Endothelial cell of umbilical vein (primary cell): ENCODE measurements around the gene SEPTIN11. TPM values are rescaled to one million over a fixed set of nuclear protein-coding genes. Genes with fewer than 3 reads are reported as not detected.

ENCODE experiments used
- BruUV-seq: library from RNA; stranded (reverse); fragments of 400-500 nt; replicated peaks from 2 replicates; lab custom pipeline; 2021; lab: Mats Ljungman, UMichigan
- CTCF ChIA-PET: fragments of 300-600, 350-600 bp; sonication (Branson Sonifier 250); formaldehyde crosslinking; loops from one replicate; lab custom pipeline; 2021; ENCODE audit warnings: antibody characterized with exemption, inconsistent platforms; lab: Charles Lee
- POLR2A ChIA-PET: fragments of 300-600, 350-600 bp; sonication (Branson Sonifier 250); formaldehyde crosslinking; loops from one replicate; lab custom pipeline; 2021; ENCODE audit warnings: antibody characterized with exemption, inconsistent platforms; lab: Charles Lee
- DNase-seq: peaks from one replicate; pipeline ENCODE4 v3.0.0-alpha.2; 2011; ENCODE audit warnings: low read depth, low spot score
- FAIRE-seq: peaks from 2 replicates; lab custom pipeline; 2011; peaks lifted over from hg19 to GRCh38; lab: Jason Lieb, UNC
- H2AFZ ChIP-seq: 2 replicates; pipeline ENCODE4 v1.6.0; 2012; ENCODE audit warnings: low read depth, low read length, control low read depth, inconsistent platforms
- H3K27ac ChIP-seq: 2 replicates; pipeline ENCODE4 v1.5.1; 2011; ENCODE audit warnings: low read depth, mild to moderate bottlenecking, control low read depth, low read length, moderate library complexity; ENCODE audit not compliant: insufficient read depth
- H3K27me3 ChIP-seq, 2 experiments: 2 replicates each; pipeline versions ENCODE4 v1.6.0 to v1.6.1; 2011; ENCODE audit warnings: low read length in 2 of 2, mixed read lengths in 1 of 2; ENCODE audit not compliant: control insufficient read depth in 2 of 2, insufficient read depth in 2 of 2
- H3K36me3 ChIP-seq, 2 experiments: 2 replicates in 1 of 2; 3 replicates in 1 of 2; pipeline ENCODE4 v1.5.1; 2011; ENCODE audit warnings: low read length in 2 of 2, mild to moderate bottlenecking in 1 of 2, moderate library complexity in 1 of 2; ENCODE audit not compliant: control insufficient read depth in 2 of 2, insufficient read depth in 2 of 2; ENCODE audit errors: extremely low read depth in 1 of 2
- H3K4me1 ChIP-seq: 3 replicates; pipeline ENCODE4 v1.5.1; 2011; ENCODE audit warnings: mild to moderate bottlenecking, low read length; ENCODE audit not compliant: control insufficient read depth, insufficient read depth; ENCODE audit errors: extremely low read depth
- H3K4me2 ChIP-seq: 2 replicates; pipeline ENCODE4 v1.6.1; 2011; ENCODE audit warnings: low read length, control low read depth, mixed read lengths; ENCODE audit not compliant: insufficient read depth
- H3K4me3 ChIP-seq, 3 experiments: fragments of 200-600 bp in 1 of 3; sonication (generic), shearing (Covaris generic) in 1 of 3; replicated peaks in 1 of 3; 2 replicates each; pipeline ENCODE4 v1.5.1; 2011 to 2016; ENCODE audit warnings: control low read depth in 3 of 3, low read length in 3 of 3, mild to moderate bottlenecking in 2 of 3, inconsistent platforms in 1 of 3, low read depth in 1 of 3, moderate library complexity in 1 of 3; ENCODE audit not compliant: insufficient read depth in 1 of 3
- H3K79me2 ChIP-seq: 2 replicates; pipeline ENCODE4 v1.6.0; 2012; ENCODE audit warnings: low read length, inconsistent platforms; ENCODE audit not compliant: control insufficient read depth, insufficient read depth
- H3K9ac ChIP-seq: replicated peaks from 2 replicates; pipeline ENCODE3; 2011; ENCODE audit warnings: low read length, control low read depth; ENCODE audit not compliant: insufficient read depth; ENCODE audit errors: extremely low read depth
- H3K9me1 ChIP-seq: replicated peaks from 3 replicates; pipeline ENCODE4 v1.6.0; 2011; ENCODE audit warnings: mild to moderate bottlenecking, low read length; ENCODE audit not compliant: control insufficient read depth, insufficient read depth; ENCODE audit errors: extremely low read depth
- H3K9me3 ChIP-seq: replicated peaks from 2 replicates; pipeline ENCODE4 v1.5.1; 2012; ENCODE audit warnings: low read length, inconsistent platforms; ENCODE audit not compliant: control insufficient read depth, insufficient read depth
- H4K20me1 ChIP-seq: replicated peaks from 2 replicates; pipeline ENCODE3; 2011; ENCODE audit warnings: mild to moderate bottlenecking, low read length; ENCODE audit not compliant: control insufficient read depth, insufficient read depth; ENCODE audit errors: extremely low read depth
- EZH2 ChIP-seq: IDR thresholded peaks from 2 replicates; pipeline ENCODE4 v1.6.1; 2012; ENCODE audit warnings: borderline replicate concordance, low read depth, mild to moderate bottlenecking, moderate library complexity, low read length, inconsistent platforms; ENCODE audit not compliant: severe bottlenecking
- FOS ChIP-seq: IDR thresholded peaks from 2 replicates; pipeline ENCODE4 v1.6.1; 2011; ENCODE audit warnings: mild to moderate bottlenecking, low read length, moderate library complexity, borderline replicate concordance; ENCODE audit not compliant: insufficient read depth
- GATA2 ChIP-seq: IDR thresholded peaks from 2 replicates; pipeline ENCODE4 v1.7.0; 2011; ENCODE audit warnings: low read depth, mild to moderate bottlenecking, moderate library complexity, mixed read lengths, low read length; ENCODE audit not compliant: insufficient read length, insufficient read depth
- JUN ChIP-seq: IDR thresholded peaks from 2 replicates; pipeline ENCODE4 v1.6.1; 2011; ENCODE audit warnings: borderline replicate concordance, low read depth; ENCODE audit not compliant: insufficient read length, insufficient read depth
- MYC ChIP-seq: IDR thresholded peaks from one replicate; pipeline ENCODE4 v1.6.1; 2011; ENCODE audit warnings: mild to moderate bottlenecking, low read depth, low read length
- POLR2A ChIP-seq: IDR thresholded peaks from 2 replicates; pipeline ENCODE4 v1.6.1; 2012; ENCODE audit warnings: low read depth, mild to moderate bottlenecking, control low read depth, low read length
- POLR2AphosphoS5 ChIP-seq: IDR thresholded peaks from 2 replicates; pipeline ENCODE4 v1.6.1; 2012; ENCODE audit warnings: low read depth, mild to moderate bottlenecking, control low read depth, low read length, moderate library complexity; ENCODE audit not compliant: insufficient read depth
- dilution Hi-C: fragments of 300-500 bp; cut with MboI; formaldehyde crosslinking; loops from one replicate; pipeline ENCODE4 v1.15.0; 2019; ENCODE audit warnings: low sequenced_read_pairs; ENCODE audit not compliant: extremely low pct_ligation_motif_present
- intact Hi-C: fragments of 100-400 bp; cut with micrococcal nuclease; formaldehyde crosslinking; loops from one replicate; pipeline ENCODE4 v1.10.0; 2022
- polyA plus RNA-seq, 4 experiments: library from polyadenylated mRNA; depleted of rRNA in 3 of 4; stranded (reverse) in 3 of 4; unstranded in 1 of 4; fragments of >200 nt; gene quantifications; 2 replicates each; pipeline versions ENCODE4 v1.2.1 to v1.2.3, GENCODE V29; 2011 to 2012; ENCODE audit warnings: missing spikeins in 1 of 4
- total RNA-seq: library from RNA; stranded (reverse); gene quantifications from 2 replicates; pipeline ENCODE4 v1.2.3, GENCODE V29; 2021
- TF ChIP-seq, protein P1 (sequence below), 2 donors: IDR thresholded peaks; 1 replicate in 1 of 2; 2 replicates in 1 of 2; pipeline ENCODE4 v1.5.1; 2011; ENCODE audit warnings: low read length in 2 of 2, mild to moderate bottlenecking in 2 of 2, moderate library complexity in 2 of 2, control low read depth in 1 of 2, inconsistent platforms in 1 of 2, low read depth in 1 of 2; ENCODE audit not compliant: insufficient read depth in 1 of 2; ENCODE audit errors: extremely low read depth in 1 of 2
- TF ChIP-seq, protein P2 (sequence below): IDR thresholded peaks from 2 replicates; pipeline ENCODE4 v1.6.1; 2011; ENCODE audit not compliant: insufficient read depth, insufficient read length

Gene SEPTIN11
- total and polyA plus RNA-seq, 2 donors (not counting 3 experiments of a cell fraction or from before 2014, with no cell fraction given): 69.4 to 202 TPM

DNA sequence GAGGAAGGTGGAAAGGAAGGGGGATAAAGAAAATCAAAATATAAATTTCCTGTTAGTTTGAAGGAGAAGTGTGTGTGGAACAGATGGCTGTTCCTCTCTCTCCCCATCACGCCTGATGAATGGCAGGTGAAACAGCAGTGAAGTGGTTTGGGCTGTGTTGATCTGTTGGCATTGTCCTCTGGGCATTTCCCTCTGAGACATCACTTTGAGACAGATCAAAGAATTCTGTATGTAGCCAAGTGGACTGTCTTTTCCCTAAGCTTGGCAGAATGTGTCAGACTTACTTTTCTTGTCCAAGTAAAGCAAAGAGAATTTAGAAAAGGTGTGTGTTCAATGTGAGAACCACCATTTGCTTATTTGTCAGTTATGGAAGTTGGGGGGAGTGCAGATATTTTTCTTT, 47.5 kb downstream of the SEPTIN11 start:
- Histone ChIP-seq H3K79me2 (peaks cover 7% of the 10 kb centered on the region), H3K4me3 (no peak overlapping the region), H3K9me1 (no peaks in the 10 kb centered on the region), H3K4me1 (peaks cover 10% of the 10 kb centered on the region), H3K4me2 (no peak overlapping the region), H3K27me3 (no peaks in the 10 kb centered on the region), H3K27ac (no peak overlapping the region), H3K9me3 (no peaks in the 10 kb centered on the region), H2AFZ (no peak overlapping the region), H3K9ac (no peak overlapping the region), H4K20me1 (no peaks in the 10 kb centered on the region), H3K36me3 (peaks cover 7 to 13% of the 10 kb centered on the region in 2 experiments)
- TF ChIP-seq EZH2: no peak
- TF ChIP-seq POLR2AphosphoS5: no peak
- TF ChIP-seq, protein P1, sequence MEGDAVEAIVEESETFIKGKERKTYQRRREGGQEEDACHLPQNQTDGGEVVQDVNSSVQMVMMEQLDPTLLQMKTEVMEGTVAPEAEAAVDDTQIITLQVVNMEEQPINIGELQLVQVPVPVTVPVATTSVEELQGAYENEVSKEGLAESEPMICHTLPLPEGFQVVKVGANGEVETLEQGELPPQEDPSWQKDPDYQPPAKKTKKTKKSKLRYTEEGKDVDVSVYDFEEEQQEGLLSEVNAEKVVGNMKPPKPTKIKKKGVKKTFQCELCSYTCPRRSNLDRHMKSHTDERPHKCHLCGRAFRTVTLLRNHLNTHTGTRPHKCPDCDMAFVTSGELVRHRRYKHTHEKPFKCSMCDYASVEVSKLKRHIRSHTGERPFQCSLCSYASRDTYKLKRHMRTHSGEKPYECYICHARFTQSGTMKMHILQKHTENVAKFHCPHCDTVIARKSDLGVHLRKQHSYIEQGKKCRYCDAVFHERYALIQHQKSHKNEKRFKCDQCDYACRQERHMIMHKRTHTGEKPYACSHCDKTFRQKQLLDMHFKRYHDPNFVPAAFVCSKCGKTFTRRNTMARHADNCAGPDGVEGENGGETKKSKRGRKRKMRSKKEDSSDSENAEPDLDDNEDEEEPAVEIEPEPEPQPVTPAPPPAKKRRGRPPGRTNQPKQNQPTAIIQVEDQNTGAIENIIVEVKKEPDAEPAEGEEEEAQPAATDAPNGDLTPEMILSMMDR (IDR thresholded peaks at IDR 0.05; ENCODE audit: extremely low read depth in 1 of 2, insufficient read depth in 1 of 2, low read depth in 1 of 2, low read length in 2 of 2): no peak
- TF ChIP-seq POLR2A: no peak
- no peak for TF ChIP-seq GATA2
- TF ChIP-seq MYC: no peak
- FAIRE-seq (no peak), DNase-seq (peak; percentile 32)
- ChIA-PET CTCF (no interaction called here), POLR2A (no interaction called here)
- intact Hi-C loops: no loop called here
- dilution Hi-C loops: no loop called here
- no TSS peak for BruUV-seq

DNA sequence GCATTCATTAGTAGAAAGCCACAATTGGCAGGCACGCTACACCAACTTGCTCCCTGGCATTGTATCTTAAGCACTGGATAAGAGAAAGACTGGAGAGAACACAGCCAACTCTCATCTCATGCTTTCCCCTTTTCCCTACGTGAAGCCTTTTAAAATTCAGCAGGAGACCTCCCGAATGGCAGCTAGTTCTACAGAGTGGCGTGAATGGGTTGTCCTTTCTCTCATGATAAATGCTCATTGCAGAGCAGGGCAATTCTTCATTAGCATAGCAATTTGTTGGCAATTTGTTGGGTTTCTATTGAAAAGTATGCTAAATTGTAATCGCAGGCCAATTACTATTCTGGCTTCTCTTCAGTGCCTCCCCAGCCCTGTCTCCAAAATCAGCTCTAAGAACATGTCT, 48.0 kb downstream of the SEPTIN11 start:
- Histone ChIP-seq H3K4me2 (no peak overlapping the region), H3K27ac (no peak overlapping the region), H3K9ac (no peak overlapping the region), H2AFZ (no peak overlapping the region), H3K27me3 (no peaks in the 10 kb centered on the region), H3K9me3 (no peaks in the 10 kb centered on the region), H4K20me1 (no peaks in the 10 kb centered on the region), H3K4me3 (no peak overlapping the region), H3K36me3 (peaks cover 7 to 13% of the 10 kb centered on the region in 2 experiments), H3K79me2 (peaks cover 5% of the 10 kb centered on the region), H3K4me1 (peaks cover 15% of the 10 kb centered on the region), H3K9me1 (no peaks in the 10 kb centered on the region)
- DNase-seq: no peak
- no peak for TF ChIP-seq POLR2AphosphoS5
- TF ChIP-seq MYC: no peak
- TF ChIP-seq, protein P1 (IDR thresholded peaks at IDR 0.05; ENCODE audit: extremely low read depth in 1 of 2, insufficient read depth in 1 of 2, low read depth in 1 of 2, low read length in 2 of 2): no peak
- no peak for TF ChIP-seq FOS
- TF ChIP-seq JUN: no peak
- TF ChIP-seq, protein P2, sequence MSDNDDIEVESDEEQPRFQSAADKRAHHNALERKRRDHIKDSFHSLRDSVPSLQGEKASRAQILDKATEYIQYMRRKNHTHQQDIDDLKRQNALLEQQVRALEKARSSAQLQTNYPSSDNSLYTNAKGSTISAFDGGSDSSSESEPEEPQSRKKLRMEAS: no peak
- intact Hi-C loops (no loop called here), dilution Hi-C loops (no loop called here)
- BruUV-seq: no TSS peak
- ChIA-PET CTCF (no interaction called here), POLR2A (no interaction called here)
- FAIRE-seq: no peak
